PC-3 (cell line): ENCODE measurements around the gene DLEC1. TPM values are rescaled to one million over a fixed set of nuclear protein-coding genes. Genes with fewer than 3 reads are reported as not detected.

Experiments
- ATAC-seq: fragments of 200-7000 bp; cut with Tn5 transposase; 2 replicates; pipeline ENCODE4 v1.9.1; 2020; ENCODE audit warnings: mild to moderate bottlenecking, moderate library complexity
- BruUV-seq: library from RNA; stranded (reverse); fragments of 400-500 nt; replicated peaks from 2 replicates; lab custom pipeline; 2021; lab: Mats Ljungman, UMichigan
- CTCF ChIA-PET: fragments of 300-600 bp; sonication (Branson Sonifier 250); formaldehyde crosslinking; loops from one replicate; lab custom pipeline; 2022; ENCODE audit warnings: antibody characterized with exemption; lab: Charles Lee
- POLR2A ChIA-PET: fragments of 300-600 bp; sonication (Branson Sonifier 250); formaldehyde crosslinking; loops from one replicate; lab custom pipeline; 2022; ENCODE audit warnings: antibody characterized with exemption; ENCODE audit not compliant: unreplicated experiment; lab: Charles Lee
- DNase-seq: peaks from one replicate; pipeline ENCODE4 v3.0.0-alpha.2; 2015
- H2AFZ ChIP-seq: fragments of 300-600 bp; sonication (generic); 2 replicates; pipeline ENCODE4 v1.6.0; 2016; ENCODE audit warnings: antibody characterized with exemption, low read length
- H3F3A ChIP-seq: fragments of 300-600 bp; sonication (generic); one replicate; pipeline ENCODE4 v1.6.0; 2017; ENCODE audit warnings: antibody characterized with exemption, low read length, control low read depth, mild to moderate bottlenecking; ENCODE audit not compliant: unreplicated experiment
- H3K27ac ChIP-seq: fragments of 300-600 bp; sonication (generic); 2 replicates; pipeline ENCODE4 v1.5.1; 2016; ENCODE audit warnings: mild to moderate bottlenecking, low read length
- H3K27me3 ChIP-seq: fragments of 300-600 bp; sonication (generic); 2 replicates; pipeline ENCODE4 v1.6.1; 2016; ENCODE audit warnings: low read length, mixed read lengths
- H3K36me3 ChIP-seq: fragments of 300-600 bp; sonication (generic); 2 replicates; pipeline ENCODE4 v1.6.1; 2016; ENCODE audit warnings: low read depth, mixed run types, low read length, mixed read lengths
- H3K4me1 ChIP-seq: fragments of 300-600 bp; sonication (generic); 2 replicates; pipeline ENCODE4 v1.5.1; 2016; ENCODE audit warnings: low read length; ENCODE audit not compliant: insufficient read depth
- H3K4me2 ChIP-seq: fragments of 300-600 bp; sonication (generic); 2 replicates; pipeline ENCODE4 v1.6.0; 2016; ENCODE audit warnings: low read length
- H3K4me3 ChIP-seq: fragments of 300-600 bp; sonication (generic); 2 replicates; pipeline ENCODE4 v1.5.1; 2016; ENCODE audit warnings: mild to moderate bottlenecking, low read length, mixed read lengths
- H3K79me2 ChIP-seq: fragments of 300-600 bp; sonication (generic); 2 replicates; pipeline ENCODE4 v1.6.1; 2017; ENCODE audit warnings: low read length, mixed read lengths
- H3K9ac ChIP-seq: fragments of 300-600 bp; sonication (generic); 2 replicates; pipeline ENCODE4 v1.6.0; 2016; ENCODE audit warnings: mild to moderate bottlenecking, low read length
- H3K9me2 ChIP-seq: fragments of 300-600 bp; sonication (generic); replicated peaks from 2 replicates; pipeline ENCODE4 v1.6.1; 2016; ENCODE audit warnings: mixed run types, low read length, mixed read lengths
- H3K9me3 ChIP-seq: fragments of 300-600 bp; sonication (generic); 2 replicates; pipeline ENCODE4 v1.6.1; 2016; ENCODE audit warnings: low read length, mixed read lengths
- H4K20me1 ChIP-seq: fragments of 300-600 bp; sonication (generic); 2 replicates; pipeline ENCODE4 v1.6.1; 2016; ENCODE audit warnings: low read length, mixed read lengths
- EZH2 ChIP-seq: fragments of 300-600 bp; sonication (generic); IDR thresholded peaks from one replicate; pipeline ENCODE4 v1.6.1; 2017; ENCODE audit warnings: antibody characterized with exemption, mild to moderate bottlenecking, low read length; ENCODE audit not compliant: unreplicated experiment
- EZH2phosphoT487 ChIP-seq: fragments of 300-600 bp; sonication (generic); IDR thresholded peaks from 2 replicates; pipeline ENCODE4 v1.6.1; 2018; ENCODE audit warnings: mild to moderate bottlenecking, antibody characterized with exemption, low read length, borderline replicate concordance
- intact Hi-C: fragments of 100-400 bp; cut with micrococcal nuclease; formaldehyde crosslinking; loops from 2 replicates; pipeline ENCODE4 v1.9.0; 2023
- total RNA-seq: library from RNA; depleted of rRNA; stranded (reverse); fragments of >200 nt; gene quantifications from 2 replicates; pipeline ENCODE4 v1.2.3, GENCODE V29; 2014
- TF ChIP-seq, protein P1 (sequence below): fragments of 300-600 bp; sonication (generic); conservative IDR thresholded peaks from 2 replicates; pipeline ENCODE4 v1.5.1; 2017; ENCODE audit warnings: antibody characterized with exemption, low read depth, mild to moderate bottlenecking, low read length

The DLEC1 gene
- total RNA-seq, 1 experiment from 2014 or later = not detected

DNA sequence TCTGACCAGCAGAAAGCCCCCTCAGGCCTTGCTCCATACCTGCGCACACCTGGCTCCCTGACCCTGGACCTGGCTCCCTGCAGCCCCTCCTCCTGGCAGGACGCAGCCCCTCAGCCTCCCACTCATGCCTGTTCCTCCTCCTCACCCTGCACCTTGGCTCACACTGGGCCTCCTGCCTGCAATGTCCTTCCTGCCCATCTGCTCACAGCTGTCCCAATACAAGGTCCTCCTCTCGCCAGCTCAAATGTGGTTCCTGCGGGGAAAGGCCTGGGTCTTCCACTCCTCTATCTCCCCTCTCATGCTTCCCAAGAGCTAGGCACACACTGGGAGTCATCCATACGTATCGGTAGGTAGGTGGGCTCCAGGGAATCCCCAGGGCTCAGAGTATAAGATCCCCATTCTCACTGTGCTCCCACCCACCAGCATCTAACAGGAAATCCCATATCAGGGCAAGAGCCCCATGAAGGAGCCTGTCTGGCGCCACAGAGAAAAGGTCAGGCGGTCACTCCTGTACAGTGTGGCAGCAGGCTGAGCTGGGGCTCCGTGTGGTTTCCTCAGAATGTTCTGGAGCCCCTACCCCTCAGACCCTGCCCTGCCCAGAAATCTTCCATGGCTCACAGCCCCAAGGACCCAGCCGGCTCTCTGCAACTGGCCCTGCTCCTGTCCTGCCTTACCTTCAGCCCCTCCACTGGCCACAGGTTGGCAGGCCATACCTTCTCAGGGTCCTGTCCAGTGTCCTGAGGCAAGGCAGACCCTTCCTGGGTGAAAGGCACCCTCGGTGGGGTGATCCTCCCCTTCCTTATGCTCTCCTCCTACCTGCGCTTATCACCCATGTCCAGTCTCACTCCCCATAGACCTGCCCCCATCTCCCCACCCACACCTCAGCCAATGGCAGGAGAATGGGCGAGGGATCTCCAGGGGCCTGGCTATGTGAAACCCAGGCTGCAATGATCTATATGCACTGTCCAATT, 20.4 kb upstream of the DLEC1 start:
- no peak overlapping the region for H3K9ac ChIP-seq
- no peaks in the 10 kb centered on the region for H3F3A ChIP-seq
- H3K4me1 ChIP-seq = peaks cover 5% of the 10 kb centered on the region
- ATAC-seq = no peak
- no peak for DNase-seq
- CTCF ChIA-PET = no interaction called here
- H3K9me2 ChIP-seq = no peaks in the 10 kb centered on the region
- H3K4me2 ChIP-seq = no peak overlapping the region
- intact Hi-C loops = no loop called here
- H3K79me2 ChIP-seq = no peaks in the 10 kb centered on the region
- H4K20me1 ChIP-seq = no peaks in the 10 kb centered on the region
- TF ChIP-seq EZH2phosphoT487 = no peak
- TF ChIP-seq, protein P1, sequence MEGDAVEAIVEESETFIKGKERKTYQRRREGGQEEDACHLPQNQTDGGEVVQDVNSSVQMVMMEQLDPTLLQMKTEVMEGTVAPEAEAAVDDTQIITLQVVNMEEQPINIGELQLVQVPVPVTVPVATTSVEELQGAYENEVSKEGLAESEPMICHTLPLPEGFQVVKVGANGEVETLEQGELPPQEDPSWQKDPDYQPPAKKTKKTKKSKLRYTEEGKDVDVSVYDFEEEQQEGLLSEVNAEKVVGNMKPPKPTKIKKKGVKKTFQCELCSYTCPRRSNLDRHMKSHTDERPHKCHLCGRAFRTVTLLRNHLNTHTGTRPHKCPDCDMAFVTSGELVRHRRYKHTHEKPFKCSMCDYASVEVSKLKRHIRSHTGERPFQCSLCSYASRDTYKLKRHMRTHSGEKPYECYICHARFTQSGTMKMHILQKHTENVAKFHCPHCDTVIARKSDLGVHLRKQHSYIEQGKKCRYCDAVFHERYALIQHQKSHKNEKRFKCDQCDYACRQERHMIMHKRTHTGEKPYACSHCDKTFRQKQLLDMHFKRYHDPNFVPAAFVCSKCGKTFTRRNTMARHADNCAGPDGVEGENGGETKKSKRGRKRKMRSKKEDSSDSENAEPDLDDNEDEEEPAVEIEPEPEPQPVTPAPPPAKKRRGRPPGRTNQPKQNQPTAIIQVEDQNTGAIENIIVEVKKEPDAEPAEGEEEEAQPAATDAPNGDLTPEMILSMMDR = no peak
- TF ChIP-seq EZH2 = no peak
- no peak overlapping the region for H2AFZ ChIP-seq
- no peaks in the 10 kb centered on the region for H3K9me3 ChIP-seq
- no peak overlapping the region for H3K27ac ChIP-seq
- no TSS peak for BruUV-seq
- POLR2A ChIA-PET = no interaction called here
- H3K36me3 ChIP-seq = 0 out of 2 replicates have a peak, but pooled peaks cover 6% of the 10 kb centered on the region
- no peaks in the 10 kb centered on the region for H3K27me3 ChIP-seq
- H3K4me3 ChIP-seq = no peak overlapping the region

DNA sequence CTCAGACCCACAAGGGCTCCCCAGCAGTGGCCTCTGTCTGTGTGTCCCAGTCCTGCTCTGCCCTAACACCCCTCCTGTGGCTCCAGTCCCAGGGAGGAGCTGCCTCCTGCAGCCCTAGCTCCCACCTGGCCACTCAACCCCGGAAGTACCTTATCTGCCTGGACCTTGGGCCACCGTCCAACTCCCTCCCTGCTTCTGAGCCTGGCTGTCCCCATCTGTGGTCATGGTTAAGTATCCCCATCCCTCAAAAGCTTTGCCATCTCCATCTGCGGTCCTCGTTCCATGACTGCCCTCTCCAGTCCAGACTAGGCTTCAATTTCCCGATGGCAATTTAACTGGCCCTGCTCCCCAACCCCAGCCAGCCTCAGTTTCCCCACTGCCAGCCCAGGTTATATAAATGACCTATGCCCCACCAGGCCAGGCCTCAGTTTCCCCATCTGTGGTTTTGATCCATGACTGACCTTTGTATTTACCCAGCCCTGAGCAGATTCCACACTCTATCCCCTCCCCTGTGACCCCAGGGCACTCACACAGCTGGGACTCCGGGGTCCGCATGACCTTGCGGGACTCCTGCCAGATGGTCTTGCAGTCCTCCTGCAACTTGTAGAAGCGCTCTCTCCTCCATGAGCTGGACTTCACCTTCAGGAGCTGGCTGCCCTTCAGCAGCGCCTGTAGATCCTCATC, 19.2 kb upstream of the DLEC1 start:
- Histone ChIP-seq H3K27me3 (no peaks in the 10 kb centered on the region), H3K9ac (no peak overlapping the region), H3K4me3 (no peak overlapping the region), H3K9me2 (no peaks in the 10 kb centered on the region), H2AFZ (no peak overlapping the region), H3K9me3 (no peaks in the 10 kb centered on the region), H3K4me1 (peaks cover 10% of the 10 kb centered on the region), H3K4me2 (no peak overlapping the region), H4K20me1 (no peaks in the 10 kb centered on the region), H3F3A (no peaks in the 10 kb centered on the region), H3K36me3 (0 out of 2 replicates have a peak, but pooled peaks cover 6% of the 10 kb centered on the region), H3K79me2 (no peaks in the 10 kb centered on the region), H3K27ac (no peak overlapping the region)
- no peak for ATAC-seq
- TF ChIP-seq EZH2 (no peak), EZH2phosphoT487 (no peak)
- TF ChIP-seq, protein P1 = no peak
- intact Hi-C loops = no loop called here
- CTCF ChIA-PET = no interaction called here
- DNase-seq = no peak
- BruUV-seq = no TSS peak
- POLR2A ChIA-PET = no interaction called here
